DND-41 (cell line): ENCODE results near the gene PLD5.

Experiments used
- ATAC-seq: fragments of 200-7000 bp; cut with Tn5 transposase; 3 replicates; pipeline ENCODE4 v1.9.1; 2021; ENCODE audit warnings: low read depth; ENCODE audit not compliant: insufficient read depth
- DNase-seq: peaks from one replicate; pipeline ENCODE4 v3.0.0-alpha.2; 2020
- H2AFZ ChIP-seq: 2 replicates; pipeline ENCODE4 v1.6.0; 2012; ENCODE audit warnings: low read depth, low read length
- H3K27ac ChIP-seq: 2 replicates; pipeline ENCODE4 v1.5.1; 2012; ENCODE audit warnings: low read length, inconsistent platforms
- H3K27me3 ChIP-seq: fragments of 200-600 bp; sonication (generic); 2 replicates; pipeline ENCODE4 v1.6.0; 2012; ENCODE audit warnings: low read length, mild to moderate bottlenecking, inconsistent platforms; ENCODE audit not compliant: insufficient read depth, poor library complexity
- H3K36me3 ChIP-seq: 2 replicates; pipeline ENCODE4 v1.5.1; 2012; ENCODE audit warnings: low read length, inconsistent platforms; ENCODE audit not compliant: insufficient read depth
- H3K4me1 ChIP-seq: 2 replicates; pipeline ENCODE4 v1.5.1; 2012; ENCODE audit warnings: mild to moderate bottlenecking, low read length; ENCODE audit not compliant: insufficient read depth
- H3K4me2 ChIP-seq: 2 replicates; pipeline ENCODE4 v1.6.0; 2012; ENCODE audit warnings: mild to moderate bottlenecking, moderate library complexity, low read length, inconsistent platforms; ENCODE audit not compliant: insufficient read depth
- H3K4me3 ChIP-seq, 2 experiments: fragments of 200-600 bp in 1 of 2; shearing (Covaris generic) in 1 of 2; 2 replicates each; pipeline ENCODE4 v1.5.1; 2012 to 2016; ENCODE audit warnings: inconsistent platforms in 2 of 2, low read length in 2 of 2, mild to moderate bottlenecking in 2 of 2, low read depth in 1 of 2, moderate library complexity in 1 of 2
- H3K79me2 ChIP-seq: 2 replicates; pipeline ENCODE4 v1.6.0; 2012; ENCODE audit warnings: low read length, inconsistent platforms; ENCODE audit not compliant: insufficient read depth
- H3K9ac ChIP-seq: 2 replicates; pipeline ENCODE4 v1.6.0; 2012; ENCODE audit warnings: low read depth, mild to moderate bottlenecking, inconsistent platforms, low read length, moderate library complexity
- H3K9me3 ChIP-seq: 2 replicates; pipeline ENCODE4 v1.5.1; 2012; ENCODE audit warnings: low read length, moderate library complexity, mild to moderate bottlenecking, inconsistent platforms; ENCODE audit not compliant: insufficient read depth, severe bottlenecking
- H4K20me1 ChIP-seq: 2 replicates; pipeline ENCODE4 v1.6.0; 2012; ENCODE audit warnings: low read length; ENCODE audit not compliant: insufficient read depth
- EZH2 ChIP-seq: IDR thresholded peaks from 3 replicates; pipeline ENCODE4 v1.6.1; 2012; ENCODE audit warnings: borderline replicate concordance, low read depth, mild to moderate bottlenecking, moderate library complexity, low read length, inconsistent platforms; ENCODE audit not compliant: severe bottlenecking
- TF ChIP-seq, protein P1 (sequence below): IDR thresholded peaks from 2 replicates; pipeline ENCODE4 v1.5.1; 2012; ENCODE audit warnings: borderline replicate concordance, low read length, moderate library complexity, mild to moderate bottlenecking; ENCODE audit not compliant: poor library complexity, severe bottlenecking; ENCODE audit errors: extremely low read depth

Gene PLD5

GRCh38 chr1:242133351-242133750 lies 391.1 kb downstream of the PLD5 start:
- H3K9me3 ChIP-seq = no peaks in the 10 kb centered on the region
- H3K9ac ChIP-seq = no peak overlapping the region
- H2AFZ ChIP-seq = no peak overlapping the region
- DNase-seq (no peak), ATAC-seq (no peak)
- H3K36me3 ChIP-seq = no peaks in the 10 kb centered on the region
- H3K79me2 ChIP-seq = no peaks in the 10 kb centered on the region
- no peaks in the 10 kb centered on the region for H3K4me1 ChIP-seq
- peaks cover 2% of the 10 kb centered on the region for H3K27me3 ChIP-seq
- H3K27ac ChIP-seq = no peak overlapping the region
- H3K4me2 ChIP-seq = no peak overlapping the region
- H4K20me1 ChIP-seq = no peaks in the 10 kb centered on the region
- no peak for TF ChIP-seq EZH2
- TF ChIP-seq, protein P1, sequence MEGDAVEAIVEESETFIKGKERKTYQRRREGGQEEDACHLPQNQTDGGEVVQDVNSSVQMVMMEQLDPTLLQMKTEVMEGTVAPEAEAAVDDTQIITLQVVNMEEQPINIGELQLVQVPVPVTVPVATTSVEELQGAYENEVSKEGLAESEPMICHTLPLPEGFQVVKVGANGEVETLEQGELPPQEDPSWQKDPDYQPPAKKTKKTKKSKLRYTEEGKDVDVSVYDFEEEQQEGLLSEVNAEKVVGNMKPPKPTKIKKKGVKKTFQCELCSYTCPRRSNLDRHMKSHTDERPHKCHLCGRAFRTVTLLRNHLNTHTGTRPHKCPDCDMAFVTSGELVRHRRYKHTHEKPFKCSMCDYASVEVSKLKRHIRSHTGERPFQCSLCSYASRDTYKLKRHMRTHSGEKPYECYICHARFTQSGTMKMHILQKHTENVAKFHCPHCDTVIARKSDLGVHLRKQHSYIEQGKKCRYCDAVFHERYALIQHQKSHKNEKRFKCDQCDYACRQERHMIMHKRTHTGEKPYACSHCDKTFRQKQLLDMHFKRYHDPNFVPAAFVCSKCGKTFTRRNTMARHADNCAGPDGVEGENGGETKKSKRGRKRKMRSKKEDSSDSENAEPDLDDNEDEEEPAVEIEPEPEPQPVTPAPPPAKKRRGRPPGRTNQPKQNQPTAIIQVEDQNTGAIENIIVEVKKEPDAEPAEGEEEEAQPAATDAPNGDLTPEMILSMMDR = no peak
- no peak overlapping the region for H3K4me3 ChIP-seq

DNA sequence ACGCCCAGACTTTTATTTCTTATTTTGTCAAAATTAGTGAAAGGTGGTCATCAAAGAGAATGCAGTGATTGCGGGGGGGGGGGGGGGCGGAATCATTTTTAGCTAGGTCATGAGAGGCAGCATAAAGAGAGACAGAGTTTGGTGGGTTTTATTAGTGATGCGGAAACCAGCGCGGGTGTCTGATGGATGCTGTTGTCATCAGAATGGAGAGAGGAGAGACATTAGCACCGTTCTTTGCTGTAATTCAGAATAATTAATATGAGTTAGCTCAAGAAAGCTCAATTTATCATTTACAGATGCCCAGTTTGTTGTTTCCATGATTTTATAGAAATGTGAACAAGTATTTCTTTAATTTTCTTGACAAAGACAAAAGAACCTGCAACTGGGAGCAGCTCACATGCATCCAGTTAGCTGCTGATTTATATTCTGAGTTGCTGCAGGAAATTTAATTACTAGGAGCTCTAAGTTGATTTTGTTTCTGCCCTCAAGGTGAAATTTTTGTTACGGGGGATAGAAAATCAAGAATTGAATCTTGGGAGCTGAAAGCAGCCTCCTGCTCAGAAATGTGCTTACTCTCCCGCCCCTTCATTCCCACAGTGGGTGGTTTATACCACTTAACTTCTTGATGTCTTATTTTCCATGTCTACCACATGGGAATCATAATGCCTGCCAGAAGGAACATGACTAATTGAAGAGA lies 392.2 kb downstream of the PLD5 start:
- H4K20me1 ChIP-seq = no peaks in the 10 kb centered on the region
- H3K36me3 ChIP-seq = no peaks in the 10 kb centered on the region
- no peak overlapping the region for H2AFZ ChIP-seq
- H3K4me2 ChIP-seq = no peak overlapping the region
- DNase-seq = no peak
- no peaks in the 10 kb centered on the region for H3K79me2 ChIP-seq
- peaks cover 2% of the 10 kb centered on the region for H3K27me3 ChIP-seq
- TF ChIP-seq EZH2 = no peak
- TF ChIP-seq, protein P1 = no peak
- no peaks in the 10 kb centered on the region for H3K4me1 ChIP-seq
- ATAC-seq = no peak
- H3K9ac ChIP-seq = no peak overlapping the region
- no peak overlapping the region for H3K27ac ChIP-seq
- no peaks in the 10 kb centered on the region for H3K9me3 ChIP-seq
- no peak overlapping the region for H3K4me3 ChIP-seq

GRCh38 chr1:242128951-242129502 lies 395.5 kb downstream of the PLD5 start:
- Histone ChIP-seq H3K36me3 (no peaks in the 10 kb centered on the region), H3K27me3 (no peaks in the 10 kb centered on the region), H3K4me3 (no peak overlapping the region), H3K4me1 (no peaks in the 10 kb centered on the region), H3K27ac (no peak overlapping the region), H3K79me2 (no peaks in the 10 kb centered on the region), H3K4me2 (no peak overlapping the region), H2AFZ (no peak overlapping the region), H3K9ac (no peak overlapping the region), H3K9me3 (no peaks in the 10 kb centered on the region), H4K20me1 (no peaks in the 10 kb centered on the region)
- ATAC-seq (peak; percentile 42; the same call in 1 of the 3 replicates), DNase-seq (no peak)
- TF ChIP-seq EZH2 = no peak
- TF ChIP-seq, protein P1 = peak; percentile 41

DNA sequence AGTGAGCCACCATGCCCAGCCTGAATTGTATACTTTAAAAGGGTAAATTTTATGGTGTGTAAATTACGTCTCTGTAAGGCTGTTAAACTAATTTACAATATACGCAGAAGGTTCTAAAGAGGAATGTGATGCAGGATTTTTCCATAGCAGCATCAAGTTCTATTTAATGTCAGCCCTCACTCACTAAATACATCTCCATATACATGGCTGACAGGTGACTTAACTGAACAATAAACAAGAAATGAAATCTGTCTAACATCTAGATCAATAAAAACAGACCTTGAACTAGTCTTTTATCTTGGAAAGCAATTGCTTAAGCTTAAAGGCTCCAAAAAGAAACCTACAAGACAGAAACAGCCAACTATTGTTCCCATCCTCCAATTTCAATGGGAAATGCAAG lies 404.1 kb downstream of the PLD5 start:
- no peak for ATAC-seq
- no peaks in the 10 kb centered on the region for H3K4me1 ChIP-seq

More for the DNA sequence above, 404.1 kb downstream of the PLD5 start:
- Histone ChIP-seq H3K4me2 (no peak overlapping the region), H3K9ac (no peak overlapping the region), H3K36me3 (no peaks in the 10 kb centered on the region), H3K27me3 (no peaks in the 10 kb centered on the region), H3K79me2 (no peaks in the 10 kb centered on the region), H3K9me3 (no peaks in the 10 kb centered on the region), H3K27ac (no peak overlapping the region), H2AFZ (no peak overlapping the region), H3K4me3 (no peak overlapping the region), H4K20me1 (no peaks in the 10 kb centered on the region)
- TF ChIP-seq, protein P1 = no peak
- TF ChIP-seq EZH2 = no peak
- DNase-seq = no peak
